ENCODE results near the gene NOTCH3. TPM values are rescaled to one million over a fixed set of nuclear protein-coding genes. Genes with fewer than 3 reads are reported as not detected.

NOTCH3 gene
- total RNA-seq, 6 experiments from 2014 or later: 3.4 to 18.0 (median 13.1) TPM

DNA sequence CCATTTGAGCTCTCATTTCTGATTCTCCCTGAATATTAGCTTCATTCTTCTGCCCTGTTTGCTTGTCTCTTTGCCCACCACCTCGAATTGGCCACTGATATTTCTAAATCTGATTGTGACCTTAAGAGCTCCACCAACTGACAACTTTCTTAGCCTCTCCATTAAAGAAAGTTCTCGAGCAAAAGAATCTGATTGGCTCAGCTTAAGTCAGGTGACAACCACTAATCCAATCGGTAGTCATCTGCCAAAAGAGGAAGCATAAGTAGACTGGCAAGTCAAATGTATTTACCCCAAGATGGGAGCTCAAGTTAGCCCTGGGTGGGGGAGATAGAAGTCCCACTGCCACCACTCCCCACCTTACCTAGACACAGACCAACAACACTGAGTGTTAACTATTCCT lies 41.5 kb downstream of the NOTCH3 start:
- Mint-ChIP-seq H3K36me3 (ENCODE audit: low read depth) (peaks cover 4% of the 10 kb centered on the region; the same call in 1 of the 2 replicates), H3K4me1 (ENCODE audit: low read depth) (no peaks in the 10 kb centered on the region), H3K4me3 (no peak overlapping the region), H3K9me3 (peaks cover 14% of the 10 kb centered on the region; the same call in 1 of the 2 replicates), H3K27ac (no peak overlapping the region), H3K27me3 (ENCODE audit: insufficient read depth) (peaks cover 2% of the 10 kb centered on the region)
- DNase-seq: no peak
- TF ChIP-seq, protein P1, sequence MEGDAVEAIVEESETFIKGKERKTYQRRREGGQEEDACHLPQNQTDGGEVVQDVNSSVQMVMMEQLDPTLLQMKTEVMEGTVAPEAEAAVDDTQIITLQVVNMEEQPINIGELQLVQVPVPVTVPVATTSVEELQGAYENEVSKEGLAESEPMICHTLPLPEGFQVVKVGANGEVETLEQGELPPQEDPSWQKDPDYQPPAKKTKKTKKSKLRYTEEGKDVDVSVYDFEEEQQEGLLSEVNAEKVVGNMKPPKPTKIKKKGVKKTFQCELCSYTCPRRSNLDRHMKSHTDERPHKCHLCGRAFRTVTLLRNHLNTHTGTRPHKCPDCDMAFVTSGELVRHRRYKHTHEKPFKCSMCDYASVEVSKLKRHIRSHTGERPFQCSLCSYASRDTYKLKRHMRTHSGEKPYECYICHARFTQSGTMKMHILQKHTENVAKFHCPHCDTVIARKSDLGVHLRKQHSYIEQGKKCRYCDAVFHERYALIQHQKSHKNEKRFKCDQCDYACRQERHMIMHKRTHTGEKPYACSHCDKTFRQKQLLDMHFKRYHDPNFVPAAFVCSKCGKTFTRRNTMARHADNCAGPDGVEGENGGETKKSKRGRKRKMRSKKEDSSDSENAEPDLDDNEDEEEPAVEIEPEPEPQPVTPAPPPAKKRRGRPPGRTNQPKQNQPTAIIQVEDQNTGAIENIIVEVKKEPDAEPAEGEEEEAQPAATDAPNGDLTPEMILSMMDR (IDR thresholded peaks at IDR 0.05): no peak

DNA sequence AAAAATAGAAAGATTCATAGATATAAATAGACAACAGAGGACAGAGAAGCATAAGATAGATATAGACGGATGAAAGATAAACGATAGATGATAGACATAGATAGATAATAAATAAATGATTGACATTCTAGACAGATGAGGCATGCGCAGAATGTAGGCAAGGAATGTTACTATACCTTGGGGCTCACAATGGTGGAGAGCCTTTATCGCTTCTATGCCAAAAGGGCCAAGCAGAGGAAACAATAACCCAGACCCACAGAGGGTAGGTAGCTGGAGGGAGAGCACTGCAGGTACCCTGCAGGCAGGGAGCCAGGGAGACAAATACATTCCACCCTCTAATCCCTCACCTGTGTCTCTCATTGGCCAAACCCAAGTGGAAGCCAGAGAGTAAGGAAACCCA lies 44.4 kb downstream of the NOTCH3 start:
- Mint-ChIP-seq H3K36me3 (ENCODE audit: low read depth) (peaks cover 4% of the 10 kb centered on the region; the same call in 1 of the 2 replicates), H3K4me3 (no peak overlapping the region), H3K9me3 (peaks cover 17% of the 10 kb centered on the region; the same call in 1 of the 2 replicates), H3K27ac (no peak overlapping the region), H3K27me3 (ENCODE audit: insufficient read depth) (peaks cover 9% of the 10 kb centered on the region), H3K4me1 (ENCODE audit: low read depth) (no peaks in the 10 kb centered on the region)
- TF ChIP-seq, protein P1 (IDR thresholded peaks at IDR 0.05): no peak
- DNase-seq: no peak

DNA sequence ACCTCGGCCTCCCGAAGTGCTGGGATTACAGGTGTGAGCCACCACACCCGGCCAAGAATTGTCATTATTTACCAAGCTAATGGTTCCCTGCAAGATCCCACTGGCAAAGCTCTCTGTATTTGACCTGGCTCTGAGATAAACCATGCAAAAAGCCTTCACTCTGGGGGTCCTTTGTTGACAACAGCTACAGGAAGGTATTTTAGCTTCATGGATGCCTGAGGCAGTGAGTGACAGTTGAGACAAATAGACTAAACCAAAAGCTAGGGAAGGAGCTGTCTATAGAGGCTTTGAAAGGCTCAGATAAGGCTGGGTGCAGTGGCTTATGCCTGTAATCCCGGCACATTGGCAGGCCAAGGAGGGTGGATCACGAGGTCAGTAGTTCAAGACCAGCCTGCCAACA lies 45.5 kb downstream of the NOTCH3 start:
- H3K9me3 Mint-ChIP-seq: peaks cover 17% of the 10 kb centered on the region; the same call in 1 of the 2 replicates
- H3K27me3 Mint-ChIP-seq (ENCODE audit: insufficient read depth): peaks cover 9% of the 10 kb centered on the region
- TF ChIP-seq, protein P1 (IDR thresholded peaks at IDR 0.05): no peak
- H3K4me3 Mint-ChIP-seq: no peak overlapping the region
- H3K27ac Mint-ChIP-seq: no peak overlapping the region
- no peaks in the 10 kb centered on the region for H3K4me1 Mint-ChIP-seq (ENCODE audit: low read depth)
- H3K36me3 Mint-ChIP-seq (ENCODE audit: low read depth): peaks cover 4% of the 10 kb centered on the region; the same call in 1 of the 2 replicates
- DNase-seq: no peak

DNA sequence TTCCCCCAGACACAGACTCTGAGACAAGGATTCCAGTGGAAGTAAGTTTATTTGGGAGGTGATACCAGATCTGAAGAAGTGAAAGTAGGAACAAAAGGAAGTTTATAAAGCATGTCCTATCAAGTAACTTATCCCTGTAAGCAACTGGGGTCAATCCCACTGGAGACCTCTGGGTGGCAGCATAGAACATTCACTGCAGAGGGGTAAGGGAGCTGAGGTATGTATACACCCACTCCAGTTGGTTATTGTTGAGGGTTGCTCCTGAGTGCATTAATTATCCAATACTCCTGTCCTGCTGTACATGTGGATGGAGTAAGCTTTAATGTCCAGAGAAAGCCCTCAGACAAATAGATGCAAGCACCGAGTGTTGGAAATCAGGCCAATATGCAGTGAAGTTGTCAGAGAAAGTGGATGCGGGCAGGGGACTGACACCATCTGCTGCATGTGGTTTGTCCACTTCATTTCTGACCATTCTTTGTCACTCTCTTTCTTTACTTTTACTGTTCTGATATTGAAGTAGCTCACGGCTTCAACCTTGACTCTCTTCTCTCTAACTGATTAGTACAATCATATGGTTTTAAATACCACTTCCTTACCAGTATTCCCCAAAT lies 46.7 kb downstream of the NOTCH3 start:
- peak; percentile 33 for DNase-seq
- Mint-ChIP-seq H3K36me3 (ENCODE audit: low read depth) (peaks cover 1% of the 10 kb centered on the region; the same call in 1 of the 2 replicates), H3K4me3 (no peak overlapping the region), H3K9me3 (peaks cover 14% of the 10 kb centered on the region; the same call in 1 of the 2 replicates), H3K4me1 (ENCODE audit: low read depth) (no peaks in the 10 kb centered on the region), H3K27me3 (ENCODE audit: insufficient read depth) (peaks cover 9% of the 10 kb centered on the region), H3K27ac (no peak overlapping the region)
- TF ChIP-seq, protein P1 (IDR thresholded peaks at IDR 0.05): peak; percentile 75

DNA sequence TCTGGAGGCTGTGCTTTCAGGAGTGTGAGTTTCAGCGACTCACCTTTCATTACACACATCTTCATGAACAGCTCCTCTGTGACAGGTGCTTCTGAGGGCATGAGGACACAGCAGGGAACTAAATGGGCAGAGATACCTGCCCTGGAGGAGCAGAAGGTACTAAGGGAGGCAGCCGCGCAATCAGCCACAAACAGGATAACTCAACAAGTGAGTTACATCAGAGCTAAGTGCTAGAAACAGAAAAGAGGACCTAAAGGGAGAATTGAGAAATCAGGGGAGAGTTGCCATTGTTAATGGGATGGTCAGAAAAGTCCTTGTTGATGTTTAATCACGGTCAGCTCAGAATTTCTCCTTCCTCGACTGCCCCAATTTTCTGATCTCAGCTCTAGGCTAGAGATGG lies 51.1 kb downstream of the NOTCH3 start:
- Mint-ChIP-seq H3K4me1 (ENCODE audit: low read depth) (0 out of 2 replicates have a peak, but pooled peaks cover 6% of the 10 kb centered on the region), H3K4me3 (no peak overlapping the region), H3K36me3 (ENCODE audit: low read depth) (no peaks in the 10 kb centered on the region; the same call in 1 of the 2 replicates), H3K9me3 (peaks cover 7% of the 10 kb centered on the region; the same call in 1 of the 2 replicates), H3K27ac (no peak overlapping the region), H3K27me3 (ENCODE audit: insufficient read depth) (peaks cover 14% of the 10 kb centered on the region)
- DNase-seq: no peak
- TF ChIP-seq, protein P1 (IDR thresholded peaks at IDR 0.05): no peak

Data from HFFc6 (cell line).